SKM-1 treated with dmso at 0.1 percent for 144 hours (cell line): ENCODE data around the gene MTMR11.
A peak's percentile ranks its signal among the peaks of the same experiment; 100 is the strongest.
"Not testable (repeated sequence)": the region's sequence is repeated elsewhere in the genome, so short reads cannot be mapped to it uniquely, and the experiment has no call there.

Experiments
- DNase-seq: peaks from one replicate; lab custom pipeline; 2025; ENCODE audit not compliant: unreplicated experiment; lab: John Stamatoyannopoulos, UW

The MTMR11 gene

DNA sequence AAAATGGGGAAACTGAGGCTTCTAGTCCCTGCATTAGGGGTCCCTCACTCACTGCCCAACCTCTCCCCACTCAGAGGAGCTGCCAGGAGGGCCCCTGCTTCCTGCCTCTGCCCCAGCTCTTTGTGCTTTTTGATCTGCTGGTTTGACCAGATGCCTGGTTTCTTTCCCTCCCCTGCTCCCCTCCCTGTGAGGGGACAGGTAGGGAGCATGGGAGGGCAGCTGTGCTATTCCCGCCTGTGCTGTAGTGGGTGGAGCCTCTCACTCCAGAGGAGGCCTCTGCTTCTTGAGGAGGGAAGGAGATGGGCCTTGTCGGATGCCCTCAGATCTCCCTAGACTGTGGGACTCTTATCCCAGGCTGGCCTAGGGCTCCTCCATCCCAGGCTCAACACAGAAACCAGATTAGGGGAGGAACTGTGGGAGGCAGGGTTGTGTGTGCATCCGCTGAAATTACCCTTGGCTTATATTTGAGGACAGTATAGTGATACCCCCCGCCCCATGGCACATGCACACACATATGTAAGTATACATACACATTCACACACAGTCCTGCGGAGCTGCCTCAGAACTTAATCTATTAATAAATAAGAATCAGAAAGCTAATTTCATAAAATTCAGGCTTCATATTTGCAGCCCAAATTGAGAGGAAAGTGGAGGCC, 32.7 kb downstream of the MTMR11 start:
- DNase-seq, result no peak

DNA sequence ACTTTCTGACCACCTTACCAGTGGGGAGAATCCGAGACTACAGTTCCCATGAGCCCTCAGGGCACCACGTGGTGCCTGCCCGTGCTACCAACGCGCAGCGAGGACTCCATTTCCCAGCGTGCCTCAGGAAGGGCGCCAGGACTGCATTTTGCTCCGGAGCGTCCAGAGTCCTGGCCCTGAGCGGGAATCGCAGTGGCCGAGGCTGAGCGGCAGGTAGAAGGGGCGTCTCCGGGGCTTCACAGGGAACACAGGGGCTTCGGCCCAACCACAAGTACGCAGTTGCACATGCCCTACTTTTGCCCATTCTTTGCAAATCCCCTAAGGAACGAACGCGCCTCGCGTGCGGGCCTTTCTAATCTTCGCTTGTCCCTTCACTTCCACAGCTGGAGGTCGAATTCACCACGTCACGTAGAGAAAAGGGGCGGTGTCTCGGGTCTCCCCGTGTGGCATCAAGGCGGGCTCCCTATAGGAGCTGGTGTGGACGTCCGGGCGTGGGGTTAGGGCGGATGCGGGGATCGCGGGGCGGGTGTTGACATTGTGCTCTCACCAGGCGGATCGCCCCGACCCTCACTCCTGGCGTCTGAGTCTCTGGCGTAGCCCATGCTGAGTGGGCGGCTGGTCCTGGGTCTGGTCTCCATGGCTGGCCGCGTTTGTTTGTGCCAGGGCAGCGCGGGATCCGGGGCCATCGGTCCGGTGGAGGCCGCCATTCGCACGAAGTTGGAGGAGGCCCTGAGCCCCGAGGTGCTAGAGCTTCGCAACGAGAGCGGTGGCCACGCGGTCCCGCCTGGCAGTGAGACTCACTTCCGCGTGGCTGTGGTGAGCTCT, 37.0 kb downstream of the MTMR11 start, which contains the start of gene BOLA1:
BOLA1 (plus strand) TSS at position 109 of the 825 bp plus-strand sequence; CDS start at position 601, 492 bp downstream.
- peak; percentile 83 for DNase-seq

GRCh38 chr1:149896575-149896974, 40.1 kb downstream of the MTMR11 start:
- DNase-seq, result no peak

GRCh38 chr1:149888999-149889289, 47.7 kb downstream of the MTMR11 start:
- no peak for DNase-seq

DNA sequence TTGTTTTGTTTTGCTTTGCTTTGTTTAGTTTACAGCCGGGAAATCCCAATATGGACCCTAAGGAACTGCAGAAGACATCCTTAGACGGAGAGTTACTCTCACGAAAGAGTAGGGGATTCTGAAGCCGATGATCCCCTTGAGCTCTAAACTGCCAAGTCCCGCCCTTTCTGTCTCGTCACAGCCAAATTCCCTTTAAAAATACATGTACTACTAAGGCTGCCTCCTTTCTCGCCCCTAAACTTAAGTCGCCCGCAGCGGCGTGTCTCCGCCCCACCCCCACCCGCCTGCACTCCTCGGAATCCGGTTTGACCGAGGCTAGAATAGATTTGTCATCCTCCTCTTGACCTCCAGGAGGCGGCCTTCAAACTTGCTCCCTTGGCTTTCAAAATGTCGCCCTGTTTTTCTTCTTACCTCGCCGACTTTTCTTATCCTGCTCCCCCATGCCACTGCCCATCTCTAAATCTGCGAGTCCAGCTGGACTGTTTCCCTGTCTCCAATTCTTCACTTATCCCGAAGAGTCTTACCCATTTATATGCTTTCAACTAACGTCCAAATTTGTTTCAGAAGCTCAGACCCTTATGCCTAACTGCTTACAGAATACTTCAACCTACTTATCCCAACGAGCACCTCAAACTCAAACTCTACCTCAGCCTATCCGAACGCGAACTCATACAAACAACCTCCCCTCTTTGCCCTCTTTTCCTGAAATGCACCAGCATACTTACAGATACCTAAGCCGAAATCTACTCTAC, 48.3 kb downstream of the MTMR11 start:
- DNase-seq, result peak; percentile 98

DNA sequence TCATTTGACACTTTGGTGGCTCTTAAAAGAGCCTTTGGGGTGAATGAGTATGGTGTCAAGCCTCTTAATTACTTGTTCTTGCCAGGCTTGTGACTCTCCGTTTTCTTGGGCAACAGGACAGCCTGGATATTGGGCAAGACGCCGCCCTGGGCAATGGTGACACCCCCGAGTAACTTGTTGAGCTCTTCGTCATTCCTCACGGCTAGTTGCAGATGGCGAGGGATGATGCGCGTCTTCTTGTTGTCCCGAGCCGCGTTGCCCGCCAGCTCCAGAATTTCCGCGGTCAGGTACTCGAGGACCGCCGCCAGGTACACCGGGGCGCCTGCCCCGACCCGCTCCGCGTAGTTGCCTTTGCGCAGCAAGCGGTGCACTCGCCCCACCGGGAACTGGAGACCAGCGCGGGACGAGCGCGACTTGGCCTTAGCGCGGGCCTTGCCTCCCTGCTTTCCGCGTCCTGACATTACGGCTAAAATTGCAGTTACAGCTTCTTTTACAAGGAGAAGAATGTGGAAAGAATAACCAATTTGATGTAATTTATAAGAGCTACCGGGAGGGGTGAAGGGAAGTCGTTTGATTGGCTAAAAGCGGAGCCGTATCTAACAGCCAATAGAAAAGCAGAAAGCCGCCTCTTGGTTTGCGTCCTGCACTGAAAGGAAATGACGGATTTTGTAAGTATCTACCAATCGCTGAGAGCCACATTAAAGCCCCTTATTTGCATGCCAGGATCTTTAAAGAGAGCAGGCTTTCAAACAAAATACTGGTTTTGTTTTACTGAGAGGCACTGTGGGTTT, 49.0 kb downstream of the MTMR11 start:
- DNase-seq, result peak; percentile 100

DNA sequence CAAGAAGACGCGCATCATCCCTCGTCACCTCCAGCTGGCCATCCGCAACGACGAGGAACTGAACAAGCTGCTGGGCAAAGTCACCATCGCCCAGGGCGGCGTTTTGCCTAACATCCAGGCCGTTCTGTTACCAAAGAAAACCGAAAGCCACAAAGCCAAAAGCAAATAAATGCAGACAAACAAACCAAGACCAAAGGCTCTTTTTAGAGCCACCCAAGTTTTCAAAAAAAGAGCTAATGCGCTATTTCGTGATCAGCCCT, 49.6 kb downstream of the MTMR11 start:
- DNase-seq, result not testable (repeated sequence)

GRCh38 chr1:149886396-149887195, 50.1 kb downstream of the MTMR11 start:
- DNase-seq, result peak; percentile 99

GRCh38 chr1:149886121-149886395, 50.6 kb downstream of the MTMR11 start:
- not testable (repeated sequence) for DNase-seq

DNA sequence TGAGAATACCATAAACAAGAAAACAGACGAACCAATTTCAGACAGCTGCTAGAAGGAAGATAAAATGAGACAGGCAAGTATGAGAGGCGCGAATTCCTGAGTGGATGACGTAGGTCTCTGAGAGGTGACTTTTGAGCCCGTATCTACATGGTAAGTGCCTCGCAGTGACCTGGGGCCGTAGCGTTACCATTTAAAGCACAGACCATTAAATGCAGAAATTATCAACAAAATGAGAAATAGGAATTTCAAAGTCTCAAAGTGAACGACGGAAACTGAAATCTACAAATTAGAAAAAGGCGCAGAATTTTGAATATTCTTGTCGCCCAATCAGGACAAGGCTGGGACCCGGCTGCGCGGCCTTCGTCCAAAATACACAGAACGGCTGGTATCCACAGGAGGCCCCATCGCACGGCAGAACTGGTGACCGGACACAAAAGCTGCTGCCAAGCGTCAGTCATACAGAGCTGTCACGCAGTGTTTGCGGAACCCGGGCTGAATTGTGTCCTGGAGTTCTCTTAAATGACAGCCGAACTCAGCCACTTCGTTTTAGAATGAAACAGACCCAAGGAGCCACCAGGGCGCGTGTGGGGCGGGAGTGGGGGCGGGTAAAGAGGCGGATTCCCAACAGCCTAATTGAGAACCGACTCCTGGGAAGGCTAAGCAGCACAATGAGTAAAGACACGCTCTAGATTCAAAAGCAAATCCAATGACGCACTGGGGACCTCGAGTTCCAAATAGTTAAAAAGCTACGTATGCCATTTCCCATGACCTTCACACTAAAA, 51.1 kb downstream of the MTMR11 start:
- DNase-seq, result peak; percentile 91

- DNase-seq, result peak; percentile 95
Observed at GRCh38 chr1:149884433-149885338, 52.0 kb downstream of the MTMR11 start.

GRCh38 chr1:149883598-149884247, 53.0 kb downstream of the MTMR11 start:
- no peak for DNase-seq

DNA sequence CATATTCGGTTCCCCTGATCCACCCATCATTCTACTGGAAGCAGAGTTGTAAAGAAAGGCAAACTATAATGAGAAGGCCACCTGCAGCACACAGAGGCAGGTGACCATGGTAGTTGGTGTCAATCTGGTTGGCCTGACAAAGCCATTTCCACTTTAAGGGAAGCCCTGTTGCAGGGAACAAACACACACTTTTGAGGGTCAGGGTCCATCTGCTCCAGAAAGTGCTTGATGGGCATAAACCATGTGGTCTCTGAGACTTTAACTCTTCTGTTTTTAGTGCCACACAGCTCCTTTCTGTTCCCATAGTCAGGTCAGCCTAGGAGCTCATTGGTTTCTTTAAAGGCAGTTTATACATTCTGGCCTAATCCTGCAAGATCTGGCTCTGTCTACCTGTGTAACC, 54.8 kb downstream of the MTMR11 start:
- DNase-seq, result no peak

GRCh38 chr1:149879556-149879955, 57.1 kb downstream of the MTMR11 start:
- no peak for DNase-seq
